Stomach smooth muscle (tissue), 2 donors: ENCODE results near the gene GNG12.

Source experiments
- H3K27ac ChIP-seq: one replicate; pipeline ENCODE4 v1.7.0; 2013; ENCODE audit warnings: mild to moderate bottlenecking, low read length, inconsistent platforms
- H3K27me3 ChIP-seq, 2 donors: one replicate each; pipeline ENCODE4 v1.7.0; 2013; ENCODE audit warnings: low read length in 2 of 2; ENCODE audit not compliant: insufficient read depth in 2 of 2, control insufficient read depth in 1 of 2
- H3K36me3 ChIP-seq, 2 donors: one replicate each; pipeline ENCODE4 v1.7.0; 2013; ENCODE audit warnings: low read length in 2 of 2; ENCODE audit not compliant: control insufficient read depth in 2 of 2, insufficient read depth in 2 of 2
- H3K4me1 ChIP-seq: one replicate; pipeline ENCODE4 v1.7.0; 2013; ENCODE audit warnings: low read length; ENCODE audit not compliant: control insufficient read depth, insufficient read depth
- H3K4me3 ChIP-seq, 2 donors: one replicate each; pipeline ENCODE4 v1.7.0; 2013; ENCODE audit warnings: low read length in 2 of 2
- H3K9ac ChIP-seq, 2 donors: one replicate each; pipeline ENCODE4 v1.7.0; 2013; ENCODE audit warnings: low read length in 2 of 2, mild to moderate bottlenecking in 1 of 2
- H3K9me3 ChIP-seq, 2 donors: one replicate each; pipeline ENCODE4 v1.7.0; 2013; ENCODE audit warnings: low read length in 2 of 2; ENCODE audit not compliant: control insufficient read depth in 2 of 2
- donor health status: healthy.
- donor health status: Pancreatic carcinoma.

GNG12 gene

GRCh38 chr1:67787746-67788145, 45.5 kb downstream of the GNG12 start:
- Histone ChIP-seq H3K27me3 (no peaks in the 10 kb centered on the region), H3K9ac (no peak overlapping the region), H3K36me3 (no peaks in the 10 kb centered on the region), H3K27ac (no peak overlapping the region), H3K4me1 (peaks cover 31% of the 10 kb centered on the region), H3K9me3 (no peaks in the 10 kb centered on the region), H3K4me3 (no peak overlapping the region)

DNA sequence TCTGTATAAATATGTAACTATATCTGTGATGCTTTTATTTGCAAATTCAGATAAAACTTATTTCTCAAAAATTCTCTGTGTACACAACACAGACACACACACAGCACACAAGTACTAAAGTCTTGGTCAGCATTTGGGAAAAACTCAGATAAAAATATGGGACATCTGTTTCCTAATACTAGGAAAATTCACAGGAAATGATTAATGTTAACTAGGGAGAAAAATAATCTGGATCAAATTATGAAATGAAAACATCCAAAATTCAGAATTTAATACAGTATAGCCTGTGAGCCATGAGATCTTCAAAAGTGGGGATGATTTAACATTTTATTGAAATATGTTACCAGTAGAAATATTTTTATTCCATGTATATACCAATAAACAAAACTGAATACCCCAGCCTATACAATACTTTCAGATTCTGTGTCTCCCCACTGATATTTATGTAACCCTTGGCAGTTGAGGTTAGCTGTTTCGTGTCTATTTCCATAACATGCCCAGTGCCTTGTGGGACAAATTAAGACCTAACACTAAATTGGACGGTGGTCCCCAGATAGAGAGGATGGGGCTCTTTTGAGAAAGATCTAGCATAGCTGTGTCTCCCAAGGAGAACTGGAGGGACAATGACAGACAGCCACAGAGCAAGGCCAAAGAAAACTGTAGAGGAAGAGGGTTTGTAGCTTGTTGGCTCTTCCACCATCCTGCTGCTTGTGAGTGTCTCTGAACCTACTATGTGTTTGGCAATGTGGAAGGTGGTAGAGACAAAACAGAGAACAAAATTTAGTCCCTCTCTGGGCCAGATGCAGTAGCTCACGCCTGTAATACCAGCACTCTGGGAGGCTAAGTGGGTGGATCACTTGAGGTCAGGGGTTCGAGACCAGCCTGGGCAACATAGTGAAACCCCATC, 47.2 kb downstream of the GNG12 start:
- Histone ChIP-seq H3K36me3 (no peaks in the 10 kb centered on the region), H3K9ac (no peak overlapping the region), H3K4me3 (no peak overlapping the region), H3K27me3 (no peaks in the 10 kb centered on the region), H3K9me3 (no peaks in the 10 kb centered on the region), H3K4me1 (peaks cover 18% of the 10 kb centered on the region), H3K27ac (no peak overlapping the region)

GRCh38 chr1:67784545-67785186, 48.6 kb downstream of the GNG12 start:
- Histone ChIP-seq H3K9me3 (no peaks in the 10 kb centered on the region), H3K4me1 (peaks cover 28% of the 10 kb centered on the region), H3K4me3 (no peak overlapping the region), H3K27ac (no peak overlapping the region), H3K36me3 (no peaks in the 10 kb centered on the region), H3K27me3 (no peaks in the 10 kb centered on the region), H3K9ac (no peak overlapping the region)

DNA sequence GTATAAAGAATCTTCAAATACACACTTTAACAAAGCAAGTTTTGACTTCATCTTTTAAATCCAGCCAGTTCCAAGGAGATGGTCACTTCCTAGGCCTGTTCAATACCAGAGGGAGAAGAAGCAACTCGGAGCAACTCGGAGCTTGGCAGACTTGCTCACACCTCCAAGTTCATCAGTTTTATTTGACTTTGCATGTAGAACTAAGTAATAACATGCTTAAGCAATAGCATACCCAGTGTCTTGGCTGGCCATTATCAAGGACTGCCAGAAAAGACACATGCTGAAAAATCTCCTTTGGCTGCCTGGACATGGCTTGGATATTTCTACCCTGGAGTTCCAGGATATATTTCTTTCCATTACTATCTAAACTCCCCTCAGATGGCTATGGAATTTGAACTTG, 52.6 kb downstream of the GNG12 start:
- Histone ChIP-seq H3K27ac (peak overlapping the region; percentile 53), H3K36me3 (no peaks in the 10 kb centered on the region), H3K27me3 (no peaks in the 10 kb centered on the region), H3K9ac (no peak overlapping the region), H3K9me3 (no peaks in the 10 kb centered on the region), H3K4me3 (no peak overlapping the region), H3K4me1 (peaks cover 15% of the 10 kb centered on the region)

GRCh38 chr1:67777440-67777839, 55.8 kb downstream of the GNG12 start:
- H3K9ac ChIP-seq: no peak overlapping the region
- H3K9me3 ChIP-seq: no peaks in the 10 kb centered on the region
- H3K4me1 ChIP-seq: peaks cover 15% of the 10 kb centered on the region
- peak overlapping the region; percentile 53 for H3K27ac ChIP-seq
- H3K27me3 ChIP-seq: no peaks in the 10 kb centered on the region
- peaks cover 4 to 6% of the 10 kb centered on the region in 2 donors for H3K36me3 ChIP-seq
- no peak overlapping the region for H3K4me3 ChIP-seq

- H3K27ac ChIP-seq: peak overlapping the region; percentile 53
- no peak overlapping the region for H3K9ac ChIP-seq
- H3K36me3 ChIP-seq: peaks cover 4 to 6% of the 10 kb centered on the region in 2 donors
- no peaks in the 10 kb centered on the region for H3K27me3 ChIP-seq
- peaks cover 16% of the 10 kb centered on the region for H3K4me1 ChIP-seq
- H3K9me3 ChIP-seq: no peaks in the 10 kb centered on the region
- H3K4me3 ChIP-seq: no peak overlapping the region
These were observed 56.3 kb downstream of the GNG12 start for GRCh38 chr1:67777016-67777415.

DNA sequence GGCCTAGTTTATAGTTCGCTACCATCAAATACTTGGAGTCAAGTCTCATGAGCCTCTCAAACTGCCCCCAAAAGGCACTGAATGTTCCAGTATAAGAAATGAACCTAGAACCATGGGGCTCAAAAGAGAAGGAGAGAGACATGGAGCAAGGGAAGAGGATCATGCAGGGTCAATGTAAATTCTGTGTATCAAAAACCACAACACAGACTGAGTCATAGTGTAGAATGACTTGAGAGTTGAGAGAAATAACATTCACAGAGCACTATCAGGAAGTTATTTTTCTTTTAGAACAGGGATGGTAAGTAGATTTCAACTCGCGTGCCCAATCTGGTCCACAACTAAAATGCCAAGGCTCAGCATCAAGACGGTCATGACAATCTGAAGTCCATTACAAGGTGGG, 59.8 kb downstream of the GNG12 start:
- Histone ChIP-seq H3K27me3 (no peaks in the 10 kb centered on the region), H3K36me3 (peaks cover 4 to 6% of the 10 kb centered on the region in 2 donors), H3K4me1 (peaks cover 10% of the 10 kb centered on the region), H3K27ac (no peak overlapping the region), H3K9me3 (no peaks in the 10 kb centered on the region), H3K9ac (no peak overlapping the region), H3K4me3 (no peak overlapping the region)

DNA sequence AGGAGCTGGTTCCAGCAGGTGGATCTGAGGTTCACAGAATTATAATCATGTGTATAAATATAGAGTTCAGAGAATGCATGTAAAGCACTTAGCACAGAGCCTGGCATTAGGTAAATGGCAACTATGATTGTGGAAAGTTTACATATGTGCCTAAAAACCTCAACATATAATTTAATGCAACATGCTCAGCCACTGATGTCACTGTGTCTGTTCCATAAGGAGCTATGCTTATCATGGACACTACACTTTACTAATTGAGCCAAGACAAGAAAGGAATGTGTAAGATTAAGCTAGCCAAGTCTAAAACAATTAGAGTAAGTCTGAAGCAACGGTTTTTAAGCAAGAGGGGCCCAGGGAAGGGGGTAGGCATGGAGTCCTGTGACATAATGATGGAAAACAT, 61.5 kb downstream of the GNG12 start:
- H3K9ac ChIP-seq: no peak overlapping the region
- H3K9me3 ChIP-seq: no peaks in the 10 kb centered on the region
- H3K36me3 ChIP-seq: peaks cover 4 to 6% of the 10 kb centered on the region in 2 donors
- H3K4me3 ChIP-seq: no peak overlapping the region
- H3K27me3 ChIP-seq: no peaks in the 10 kb centered on the region
- H3K27ac ChIP-seq: no peak overlapping the region
- H3K4me1 ChIP-seq: peaks cover 16% of the 10 kb centered on the region

GRCh38 chr1:67771152-67771551, 62.1 kb downstream of the GNG12 start:
- Histone ChIP-seq H3K27ac (no peak overlapping the region), H3K36me3 (peaks cover 4 to 6% of the 10 kb centered on the region in 2 donors)

DNA sequence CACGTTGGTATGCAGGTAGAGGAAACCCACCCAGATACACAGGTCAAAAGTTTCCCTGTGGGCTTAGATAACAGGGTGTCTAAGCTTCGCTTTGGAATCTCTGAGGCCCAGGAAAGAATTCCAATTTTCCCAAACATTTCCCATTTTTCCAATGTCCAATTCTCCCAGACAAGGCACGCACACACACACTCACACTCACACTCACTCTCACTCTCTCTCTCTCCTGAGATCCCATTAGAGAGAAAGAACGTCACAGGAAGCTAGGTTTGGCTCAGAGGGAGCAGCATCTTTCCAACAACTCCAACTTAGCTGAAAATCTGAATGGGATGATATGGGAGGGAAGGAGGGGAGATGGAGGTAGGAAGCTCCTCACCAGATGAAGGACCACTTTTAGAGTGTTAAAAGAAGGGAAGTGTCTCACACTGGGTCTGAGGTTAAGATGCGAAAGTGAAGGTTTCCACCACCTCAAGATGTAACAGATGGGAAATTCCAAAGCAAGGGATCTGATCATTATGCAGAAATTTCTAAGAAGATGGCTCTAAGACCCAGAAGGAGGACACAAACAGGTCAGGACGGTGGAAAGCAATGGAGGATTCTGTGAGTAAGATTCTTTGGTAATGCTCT, 63.5 kb downstream of the GNG12 start:
- Histone ChIP-seq H3K9me3 (no peaks in the 10 kb centered on the region), H3K27ac (no peak overlapping the region), H3K9ac (no peak overlapping the region), H3K27me3 (no peaks in the 10 kb centered on the region), H3K4me1 (peaks cover 24% of the 10 kb centered on the region), H3K36me3 (peaks cover 3 to 4% of the 10 kb centered on the region in 2 donors), H3K4me3 (no peak overlapping the region)

More at GRCh38 chr1:67771152-67771551, 62.1 kb downstream of the GNG12 start:
- Histone ChIP-seq H3K4me3 (no peak overlapping the region), H3K27me3 (no peaks in the 10 kb centered on the region), H3K4me1 (peaks cover 22% of the 10 kb centered on the region), H3K9ac (no peak overlapping the region), H3K9me3 (no peaks in the 10 kb centered on the region)
